ENCODE data around the gene DSG4.

Gene DSG4

DNA sequence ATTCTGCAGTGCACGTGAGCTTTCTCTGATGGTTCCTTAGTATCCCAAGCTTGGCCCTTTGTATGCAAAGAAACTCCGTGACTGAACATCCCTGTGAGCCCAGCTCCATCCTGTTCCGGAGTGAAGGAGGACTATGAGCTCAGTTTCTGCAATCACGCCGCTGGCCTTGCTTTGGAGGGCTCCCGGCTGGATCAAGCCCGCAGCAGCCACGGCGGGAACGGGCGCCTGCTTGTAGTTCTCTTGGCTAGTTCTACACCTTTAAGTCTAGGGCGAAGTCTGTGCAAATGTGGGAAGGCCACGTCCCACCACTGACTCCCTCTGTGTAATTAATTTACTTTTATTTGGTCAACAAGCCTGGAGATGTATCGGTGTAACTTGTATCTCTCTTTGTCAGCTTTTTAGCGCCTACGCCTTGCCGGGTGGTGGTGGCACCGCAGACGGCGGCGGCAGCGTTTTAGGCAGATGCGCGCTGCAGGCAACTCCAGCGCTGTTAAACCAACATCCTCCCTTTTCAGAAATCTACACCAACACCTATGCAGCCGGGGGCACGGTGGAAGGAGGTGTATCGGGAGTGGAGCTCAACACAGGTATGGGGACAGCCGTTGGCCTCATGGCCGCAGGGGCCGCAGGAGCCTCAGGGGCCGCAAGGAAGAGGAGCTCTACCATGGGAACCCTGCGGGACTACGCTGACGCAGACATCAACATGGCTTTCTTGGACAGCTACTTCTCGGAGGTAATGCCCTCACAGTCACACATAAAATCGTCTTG, 34.3 kb downstream of the DSG4 start:
- DNase-seq (ENCODE audit: low read depth) = no peak

DNA sequence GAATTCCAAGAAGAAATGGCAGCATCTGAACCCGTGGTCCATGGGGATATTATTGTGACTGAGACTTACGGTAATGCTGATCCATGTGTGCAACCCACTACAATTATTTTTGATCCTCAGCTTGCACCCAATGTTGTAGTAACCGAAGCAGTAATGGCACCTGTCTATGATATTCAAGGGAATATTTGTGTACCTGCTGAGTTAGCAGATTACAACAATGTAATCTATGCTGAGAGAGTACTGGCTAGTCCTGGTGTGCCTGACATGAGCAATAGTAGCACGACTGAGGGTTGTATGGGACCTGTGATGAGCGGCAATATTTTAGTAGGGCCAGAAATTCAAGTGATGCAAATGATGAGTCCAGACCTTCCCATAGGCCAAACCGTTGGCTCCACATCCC, 36.6 kb downstream of the DSG4 start:
- DNase-seq (ENCODE audit: low read depth) = no peak

GRCh38 chr18:31417850-31418249, 41.3 kb downstream of the DSG4 start:
- no peak for DNase-seq (ENCODE audit: low read depth)

DNA sequence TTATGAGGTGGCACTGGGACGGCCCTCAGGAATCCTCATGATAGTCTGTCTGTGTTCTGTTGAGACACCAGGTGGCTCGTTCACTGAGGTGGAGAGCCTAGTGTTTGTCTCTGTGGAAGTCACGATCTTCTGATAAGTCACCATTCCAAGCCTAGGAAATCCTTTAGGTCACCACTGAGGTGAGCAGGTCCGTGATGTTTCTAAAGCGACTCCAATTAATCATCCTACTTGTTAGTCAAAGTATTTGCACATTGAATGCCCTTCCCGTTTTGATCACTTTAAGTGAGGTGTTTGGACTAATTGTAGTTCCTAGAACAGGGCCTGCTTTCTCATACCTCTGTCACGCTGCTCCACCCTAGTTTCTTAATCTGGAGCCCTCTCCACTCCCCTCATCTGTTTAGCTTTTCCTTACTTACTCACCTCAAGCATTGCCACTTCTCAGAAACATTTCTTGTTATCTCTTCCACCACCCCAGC, 42.9 kb downstream of the DSG4 start:
- DNase-seq (ENCODE audit: low read depth) = no peak

DNA sequence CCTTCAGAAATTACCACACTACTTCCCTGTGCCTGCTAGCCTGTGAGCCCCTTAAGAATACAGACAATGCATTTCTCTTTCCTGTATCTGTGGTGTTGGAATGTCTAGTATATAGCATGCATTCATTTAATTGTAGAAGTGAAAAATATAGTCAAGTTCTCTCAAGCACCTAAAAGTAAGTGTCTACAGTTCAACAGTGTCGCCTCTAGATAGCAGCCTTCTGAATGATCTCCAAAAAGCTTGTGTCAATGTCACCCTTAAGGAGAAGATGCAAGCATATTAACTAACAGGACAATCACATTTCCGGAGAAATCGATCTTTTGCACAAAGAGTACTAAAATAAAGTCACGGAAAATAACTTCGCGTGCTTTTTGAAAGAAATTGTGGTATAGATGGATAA, 43.5 kb downstream of the DSG4 start:
- DNase-seq (ENCODE audit: low read depth) = no peak

- no peak for DNase-seq (ENCODE audit: low read depth)
These were observed 43.9 kb downstream of the DSG4 start for GRCh38 chr18:31420524-31420923.

GRCh38 chr18:31424383-31424988, 47.9 kb downstream of the DSG4 start:
- DNase-seq (ENCODE audit: low read depth) = peak; percentile 6

DNA sequence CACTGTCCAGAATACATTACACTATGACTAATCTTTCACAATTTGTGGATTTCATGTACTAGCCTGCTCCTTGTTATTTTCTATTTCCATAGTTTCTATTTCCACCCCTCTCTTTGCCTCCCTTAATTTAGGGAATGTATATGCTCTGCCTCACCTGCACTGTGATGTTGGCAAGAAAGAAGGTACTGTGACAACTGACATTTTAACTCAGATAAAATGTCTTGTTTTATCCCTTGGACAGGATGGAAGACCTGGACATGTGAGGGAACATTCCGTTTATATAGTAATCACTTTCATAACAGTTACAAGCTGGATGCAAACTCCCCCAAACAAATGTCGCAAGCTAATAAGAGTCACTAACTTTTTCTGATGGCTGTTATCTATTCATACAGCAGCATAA, 49.4 kb downstream of the DSG4 start:
- DNase-seq (ENCODE audit: low read depth) = no peak

GRCh38 chr18:31426871-31427406, 50.4 kb downstream of the DSG4 start:
- no peak for DNase-seq (ENCODE audit: low read depth)

DNA sequence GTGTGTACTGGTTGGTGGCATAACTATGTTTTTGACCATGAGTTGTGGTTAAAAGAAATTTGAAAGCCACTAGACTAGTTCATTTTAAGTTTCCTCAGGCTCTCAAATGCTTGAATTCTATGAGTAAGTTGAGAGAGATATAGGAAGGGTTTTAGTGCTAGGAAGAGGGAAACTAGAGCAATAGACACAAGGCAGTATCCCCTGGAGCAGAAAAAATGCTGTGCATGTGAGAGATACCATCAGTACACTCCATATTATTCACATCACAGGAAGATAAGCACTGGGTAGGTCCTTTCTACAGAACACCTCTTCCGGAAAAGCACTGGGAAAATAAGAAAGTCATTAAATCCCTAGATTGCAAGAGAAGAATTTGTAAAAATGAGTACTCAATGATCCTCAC, 51.6 kb downstream of the DSG4 start:
- DNase-seq (ENCODE audit: low read depth) = no peak

DNA sequence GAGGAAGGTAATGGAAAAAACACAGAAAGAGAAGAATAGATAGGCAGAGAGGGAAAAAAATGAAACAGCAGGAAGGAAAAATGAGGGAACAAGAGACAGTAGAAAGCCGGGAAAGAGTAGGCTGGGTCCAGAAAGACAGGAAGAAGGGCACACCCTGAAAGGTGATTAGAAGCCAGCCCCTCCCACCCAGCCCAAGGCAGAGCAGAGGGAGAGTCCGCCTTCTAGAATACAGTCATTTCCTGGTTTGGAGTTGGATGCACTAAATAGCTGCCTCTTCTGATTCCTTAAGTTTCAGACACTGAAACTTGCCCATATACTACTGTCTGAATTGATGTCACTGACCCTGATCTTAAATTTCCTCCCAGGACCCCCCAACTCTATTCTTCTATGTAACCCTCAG, 53.0 kb downstream of the DSG4 start:
- no peak for DNase-seq (ENCODE audit: low read depth)

- DNase-seq (ENCODE audit: low read depth) = no peak
These were observed 53.5 kb downstream of the DSG4 start for GRCh38 chr18:31430072-31430471.

GRCh38 chr18:31430554-31430953, 54.0 kb downstream of the DSG4 start:
- DNase-seq (ENCODE audit: low read depth) = no peak

- no peak for DNase-seq (ENCODE audit: low read depth)
These were observed 55.7 kb downstream of the DSG4 start for GRCh38 chr18:31432316-31432715.

DNA sequence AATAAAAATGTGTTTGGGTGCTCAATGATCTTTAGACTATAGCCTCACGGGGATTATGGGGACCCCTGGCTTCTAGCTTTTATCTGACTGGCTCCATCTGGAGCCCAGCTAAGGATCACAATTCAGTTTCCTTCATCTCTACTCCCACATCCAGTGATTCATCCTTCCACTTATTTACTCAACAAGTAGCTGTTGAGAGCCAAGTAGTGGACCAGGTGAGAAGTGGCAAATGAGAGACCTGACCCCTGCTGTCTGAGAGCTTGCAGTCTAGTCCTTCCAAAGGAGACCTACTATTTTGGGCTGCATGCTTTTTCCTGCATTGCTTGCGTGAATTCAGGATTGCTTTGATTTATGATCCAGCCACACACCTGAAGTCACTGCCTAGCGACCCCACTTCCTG, 60.2 kb downstream of the DSG4 start:
- DNase-seq (ENCODE audit: low read depth) = no peak

GRCh38 chr18:31438402-31438801, 61.8 kb downstream of the DSG4 start:
- DNase-seq (ENCODE audit: low read depth) = no peak

DNA sequence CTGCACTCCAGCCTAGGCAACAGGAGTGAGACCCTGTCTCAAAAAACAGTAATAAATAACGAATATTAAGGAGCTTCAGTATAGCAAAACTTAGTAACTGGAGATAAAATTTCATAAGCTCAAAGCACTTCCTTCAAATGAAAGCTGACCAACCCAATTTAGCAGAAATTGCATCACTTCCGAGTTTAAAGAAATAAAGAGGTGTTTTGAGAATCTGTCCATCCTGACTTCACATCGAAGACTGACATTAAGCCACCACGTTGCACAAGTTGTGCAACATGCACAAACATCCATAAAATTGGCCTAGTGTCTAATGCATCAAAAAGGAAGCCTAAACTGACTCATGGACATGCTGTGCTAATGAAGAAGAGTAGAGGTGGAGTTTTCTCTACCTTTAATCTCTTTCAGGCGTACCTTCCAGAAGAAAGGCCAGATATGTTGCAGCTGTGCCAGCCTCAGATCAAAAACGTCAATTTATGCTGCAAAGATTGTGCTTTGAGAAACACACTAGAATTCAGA, 63.3 kb downstream of the DSG4 start:
- DNase-seq (ENCODE audit: low read depth) = no peak

- no peak for DNase-seq (ENCODE audit: low read depth)
These were observed 64.2 kb downstream of the DSG4 start for GRCh38 chr18:31440787-31441186.

- no peak for DNase-seq (ENCODE audit: low read depth)
These were observed 64.9 kb downstream of the DSG4 start for GRCh38 chr18:31441493-31441892.

DNA sequence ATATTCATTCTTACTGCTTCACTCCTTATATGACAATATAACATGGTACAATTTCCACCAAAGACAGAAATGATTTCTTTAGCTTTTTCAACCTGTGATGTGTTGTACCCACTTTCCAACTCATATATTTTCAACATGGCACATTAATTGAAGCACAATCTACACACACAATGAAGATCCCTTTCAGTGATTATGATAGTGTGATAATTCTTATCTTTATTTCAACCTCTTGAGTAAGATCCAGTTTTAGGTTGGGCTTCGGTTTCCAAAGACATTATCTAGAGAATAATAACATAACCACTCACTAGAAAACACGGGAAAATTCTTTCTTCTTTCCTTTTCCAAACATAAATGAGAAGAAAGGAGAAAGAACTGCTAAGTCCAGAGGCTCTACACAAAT, 67.6 kb downstream of the DSG4 start:
- DNase-seq (ENCODE audit: low read depth) = no peak

DNA sequence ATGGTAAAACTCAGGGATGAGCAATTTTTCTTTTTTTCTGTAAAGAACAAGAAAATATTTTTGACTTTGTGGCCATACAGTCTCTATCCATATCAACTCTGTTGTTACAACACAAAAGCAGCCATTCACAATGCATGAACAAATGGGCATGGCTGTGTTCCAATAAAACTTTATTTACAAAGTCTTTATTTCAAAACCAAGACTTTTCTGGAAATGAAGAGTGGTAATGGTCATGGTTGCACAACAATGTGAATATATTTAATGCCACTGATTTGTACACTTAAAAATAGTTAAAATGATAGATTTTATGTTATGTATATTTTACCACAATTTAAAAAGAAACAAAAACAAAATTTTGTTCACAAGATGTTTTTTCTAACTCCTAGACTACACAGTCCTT, 69.3 kb downstream of the DSG4 start:
- no peak for DNase-seq (ENCODE audit: low read depth)

DNA sequence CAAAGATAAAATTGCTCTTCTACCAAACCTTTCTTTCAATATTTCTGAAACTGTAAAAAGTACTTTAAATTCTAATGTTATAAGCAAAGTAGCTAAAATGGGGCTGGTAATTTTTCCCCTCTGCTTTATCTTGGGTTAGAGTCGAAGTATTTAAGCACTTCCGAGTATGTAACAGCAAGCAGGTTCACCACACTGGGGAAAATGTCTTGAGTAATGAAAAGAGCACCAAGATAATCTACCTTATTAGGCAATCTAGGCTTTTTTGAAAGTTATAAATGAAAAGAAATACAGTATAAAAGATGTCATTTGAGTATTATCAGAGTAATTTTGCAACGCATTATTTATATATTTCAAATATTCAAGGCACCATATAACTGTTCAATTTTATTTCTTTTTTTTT, 70.3 kb downstream of the DSG4 start:
- no peak for DNase-seq (ENCODE audit: low read depth)

DNA sequence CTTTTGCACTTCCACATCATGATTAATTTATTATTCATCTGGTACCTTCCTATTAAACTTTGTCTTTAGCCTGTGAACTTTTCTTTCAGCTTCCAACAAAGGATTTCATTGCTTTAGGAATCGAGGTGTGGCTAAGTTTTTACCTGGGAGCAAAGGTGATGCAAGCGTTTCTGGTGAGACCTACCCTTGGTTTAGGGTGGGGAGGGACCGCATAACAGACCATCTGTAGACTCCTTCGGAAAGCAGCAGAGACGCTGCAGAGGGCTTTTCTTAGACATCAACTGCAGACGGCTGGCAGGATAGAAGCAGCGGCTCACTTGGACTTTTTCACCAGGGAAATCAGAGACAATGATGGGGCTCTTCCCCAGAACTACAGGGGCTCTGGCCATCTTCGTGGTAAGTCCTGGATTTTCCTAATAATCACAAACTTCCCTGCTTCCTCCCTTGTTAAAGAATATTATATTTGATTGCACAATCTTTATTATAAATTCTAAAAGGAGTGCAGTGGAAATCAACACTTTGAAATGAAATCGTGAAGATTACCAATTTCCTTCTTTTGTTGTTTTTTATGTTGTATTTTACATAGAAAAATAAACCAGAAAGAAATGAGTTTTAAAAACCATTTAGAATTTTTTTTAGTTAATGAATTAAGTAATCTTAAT, 71.1 kb downstream of the DSG4 start, which contains the start of gene DSG3:
Gene DSG3 (plus strand): TSS at position 212 of the 662 bp plus-strand sequence. CDS start 137 bp downstream, at position 349.
- no peak for DNase-seq (ENCODE audit: low read depth)
